HepG2 (cell line): Measurements from ENCODE around the gene ARAP1. TPM values are rescaled to one million over a fixed set of nuclear protein-coding genes. Genes with fewer than 3 reads are reported as not detected.
A peak's percentile ranks its signal among the peaks of the same experiment; 100 is the strongest.

Experiments used
- ZNF672 ChIP-seq: sonication (generic); formaldehyde crosslinking; IDR thresholded peaks from 2 replicates; pipeline ENCODE4 v1.8.1; 2022; ENCODE audit warnings: missing genetic modification reagents
- ZNF792 ChIP-seq: IDR thresholded peaks from 2 replicates; pipeline ENCODE4 v1.6.1; 2016
- ZNF883 ChIP-seq: sonication (generic); formaldehyde crosslinking; IDR thresholded peaks from 2 replicates; pipeline ENCODE4 v1.5.1; 2020; ENCODE audit warnings: mild to moderate bottlenecking, missing genetic modification reagents; ENCODE audit errors: not compliant biosample characterization
- polyA plus RNA-seq, 8 experiments: library from polyadenylated mRNA; depleted of rRNA in 3 of 8; stranded (reverse) in 7 of 8; unstranded in 1 of 8; fragments of >200 nt; fragmentation: Illumina TruSeq in 4 of 8; extraction: Trizol in 4 of 8; gene quantifications; 2 replicates each; pipeline versions ENCODE4 v1.2.1 to v1.2.3, GENCODE V29; 2011 to 2016; ENCODE audit warnings: low read depth in 4 of 8, missing spikeins in 1 of 8, mixed read lengths in 1 of 8; ENCODE audit not compliant: insufficient read depth in 1 of 8
- total RNA-seq, 5 experiments: library from RNA; depleted of rRNA; stranded (reverse); fragments of >200 nt; fragmentation: Illumina TruSeq; extraction: Trizol; gene quantifications; 2 replicates each; pipeline ENCODE4 v1.2.3, GENCODE V29; 2016; ENCODE audit warnings: low read depth in 1 of 5
- TF ChIP-seq, protein P1 (sequence below), 2 experiments: fragments of 450-650 bp in 1 of 2; sonication (generic) in 1 of 2; formaldehyde crosslinking in 1 of 2; IDR thresholded peaks; 2 replicates each; pipeline versions ENCODE4 v1.6.1 to v1.8.0; 2016 to 2022; ENCODE audit warnings: antibody characterized with exemption in 1 of 2, mild to moderate bottlenecking in 1 of 2, missing genetic modification reagents in 1 of 2

ARAP1 gene
- total and polyA plus RNA-seq, 2 of the 13 experiments (the other 11 are each of a cell fraction or from before 2014, with no cell fraction given), result 43.2 to 55.5 TPM

DNA sequence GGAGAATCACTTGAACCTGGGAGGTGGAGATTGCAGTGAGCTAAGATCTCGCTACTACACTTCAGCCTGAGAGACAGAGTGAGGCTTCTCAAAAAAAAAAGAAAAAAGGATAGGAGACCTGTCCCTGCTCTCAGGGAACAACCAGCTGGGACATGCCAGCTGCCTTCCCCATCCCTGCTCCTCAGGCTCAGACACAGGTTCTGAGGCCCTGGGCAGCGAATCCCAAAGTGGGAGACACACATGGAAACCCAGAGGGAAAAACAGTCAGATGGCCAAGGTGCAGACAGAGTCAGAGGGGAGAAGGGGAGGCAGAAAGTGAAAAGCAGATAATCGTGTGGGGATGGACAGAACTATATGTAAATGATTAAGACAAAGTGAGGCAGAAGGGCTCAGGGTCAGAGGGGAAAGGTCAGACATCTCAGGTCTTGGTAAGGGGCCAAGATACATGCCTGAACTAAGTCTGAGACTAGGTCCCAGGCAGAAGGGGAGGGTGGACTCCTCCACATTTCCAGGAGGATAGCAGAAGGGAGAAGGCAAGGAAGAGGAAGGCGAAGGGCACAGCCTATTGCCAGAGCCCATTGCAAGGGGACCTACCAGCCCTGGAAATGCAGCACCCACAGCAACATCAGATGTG lies 27.4 kb upstream of the ARAP1 start (continued):
- TF ChIP-seq, protein P1, sequence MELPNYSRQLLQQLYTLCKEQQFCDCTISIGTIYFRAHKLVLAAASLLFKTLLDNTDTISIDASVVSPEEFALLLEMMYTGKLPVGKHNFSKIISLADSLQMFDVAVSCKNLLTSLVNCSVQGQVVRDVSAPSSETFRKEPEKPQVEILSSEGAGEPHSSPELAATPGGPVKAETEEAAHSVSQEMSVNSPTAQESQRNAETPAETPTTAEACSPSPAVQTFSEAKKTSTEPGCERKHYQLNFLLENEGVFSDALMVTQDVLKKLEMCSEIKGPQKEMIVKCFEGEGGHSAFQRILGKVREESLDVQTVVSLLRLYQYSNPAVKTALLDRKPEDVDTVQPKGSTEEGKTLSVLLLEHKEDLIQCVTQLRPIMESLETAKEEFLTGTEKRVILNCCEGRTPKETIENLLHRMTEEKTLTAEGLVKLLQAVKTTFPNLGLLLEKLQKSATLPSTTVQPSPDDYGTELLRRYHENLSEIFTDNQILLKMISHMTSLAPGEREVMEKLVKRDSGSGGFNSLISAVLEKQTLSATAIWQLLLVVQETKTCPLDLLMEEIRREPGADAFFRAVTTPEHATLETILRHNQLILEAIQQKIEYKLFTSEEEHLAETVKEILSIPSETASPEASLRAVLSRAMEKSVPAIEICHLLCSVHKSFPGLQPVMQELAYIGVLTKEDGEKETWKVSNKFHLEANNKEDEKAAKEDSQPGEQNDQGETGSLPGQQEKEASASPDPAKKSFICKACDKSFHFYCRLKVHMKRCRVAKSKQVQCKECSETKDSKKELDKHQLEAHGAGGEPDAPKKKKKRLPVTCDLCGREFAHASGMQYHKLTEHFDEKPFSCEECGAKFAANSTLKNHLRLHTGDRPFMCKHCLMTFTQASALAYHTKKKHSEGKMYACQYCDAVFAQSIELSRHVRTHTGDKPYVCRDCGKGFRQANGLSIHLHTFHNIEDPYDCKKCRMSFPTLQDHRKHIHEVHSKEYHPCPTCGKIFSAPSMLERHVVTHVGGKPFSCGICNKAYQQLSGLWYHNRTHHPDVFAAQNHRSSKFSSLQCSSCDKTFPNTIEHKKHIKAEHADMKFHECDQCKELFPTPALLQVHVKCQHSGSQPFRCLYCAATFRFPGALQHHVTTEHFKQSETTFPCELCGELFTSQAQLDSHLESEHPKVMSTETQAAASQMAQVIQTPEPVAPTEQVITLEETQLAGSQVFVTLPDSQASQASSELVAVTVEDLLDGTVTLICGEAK (IDR thresholded peaks at IDR 0.05), result no peak
- TF ChIP-seq, protein P1 (CRISPR knock-in tag; IDR thresholded peaks at IDR 0.05), result 0 out of 2 replicates have a peak, but pooled peaks have one; percentile 18
- TF ChIP-seq ZNF672 (CRISPR knock-in tag), result no peak
- TF ChIP-seq ZNF792 (CRISPR knock-in tag), result no peak
- TF ChIP-seq ZNF883 (CRISPR knock-in tag), result peak; percentile 61
- TF ChIP-seq, all 625 proteins: peak for 16
